NCI-H460 (cell line): ENCODE measurements around the gene S100A6. TPM values are rescaled to one million over a fixed set of nuclear protein-coding genes. Genes with fewer than 3 reads are reported as not detected.

ENCODE experiments used
- DNase-seq: peaks from one replicate; pipeline ENCODE4 v3.0.0-alpha.2; 2016; ENCODE audit warnings: low read depth; ENCODE audit errors: extremely low read depth
- total RNA-seq: library from RNA; depleted of rRNA; stranded (reverse); fragments of >200 nt; shearing (Covaris generic); gene quantifications from 2 replicates; pipeline ENCODE4 v1.2.3, GENCODE V29; 2014; rRNA removed

S100A6 gene
- total RNA-seq, 1 experiment from 2014 or later = 743 TPM

DNA sequence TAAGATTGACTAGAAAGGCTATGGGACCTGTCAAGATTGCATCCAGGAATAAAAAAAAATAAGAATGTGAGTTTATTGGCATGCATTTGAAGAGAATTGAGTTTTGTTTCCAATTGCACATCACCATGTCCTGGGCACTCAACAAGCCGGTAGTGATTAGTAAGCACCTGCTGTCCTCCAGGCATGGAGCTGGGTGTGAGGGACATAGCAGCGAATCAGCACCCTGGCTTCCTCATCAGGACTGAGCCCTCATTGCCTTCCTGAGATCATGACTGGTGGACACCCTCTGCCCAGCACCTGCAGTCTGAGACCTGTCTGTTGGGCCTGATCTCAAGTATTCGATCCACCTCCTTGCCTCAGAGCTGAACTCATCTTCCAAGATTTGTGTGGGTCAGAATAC lies 26.8 kb downstream of the S100A6 start:
- no peak for DNase-seq

DNA sequence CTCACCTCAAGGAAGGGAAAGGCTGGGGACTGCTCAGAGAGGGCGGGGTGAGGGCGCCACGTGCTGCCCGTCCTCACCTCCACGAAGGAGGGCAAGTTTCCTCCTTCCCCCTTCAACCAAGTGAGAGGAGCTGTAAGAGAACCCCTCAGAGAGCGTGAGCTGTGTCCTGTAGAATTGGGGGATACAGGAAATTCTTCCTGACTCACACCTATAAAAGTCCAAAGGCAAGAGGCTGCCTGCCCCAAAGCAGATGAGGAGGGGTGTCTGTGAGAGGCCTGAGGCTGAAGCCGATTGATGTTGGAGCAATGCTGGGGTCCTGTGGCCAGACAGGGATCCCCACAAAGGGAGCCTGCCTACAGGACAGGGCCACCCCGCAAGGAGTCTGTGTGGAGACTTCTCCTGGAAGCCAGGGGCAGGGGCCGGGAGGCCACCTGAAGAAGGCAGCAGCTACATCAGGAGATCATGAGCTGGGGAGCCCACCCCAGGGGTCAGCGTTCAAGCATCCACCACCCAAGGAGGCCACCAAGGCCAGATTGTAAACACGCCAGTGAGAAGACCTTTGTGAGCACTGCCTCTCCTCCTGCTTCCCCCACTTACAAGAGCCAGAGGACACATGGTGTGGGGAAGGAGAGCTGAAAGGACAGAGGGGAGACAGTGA lies 27.7 kb downstream of the S100A6 start:
- DNase-seq = no peak

DNA sequence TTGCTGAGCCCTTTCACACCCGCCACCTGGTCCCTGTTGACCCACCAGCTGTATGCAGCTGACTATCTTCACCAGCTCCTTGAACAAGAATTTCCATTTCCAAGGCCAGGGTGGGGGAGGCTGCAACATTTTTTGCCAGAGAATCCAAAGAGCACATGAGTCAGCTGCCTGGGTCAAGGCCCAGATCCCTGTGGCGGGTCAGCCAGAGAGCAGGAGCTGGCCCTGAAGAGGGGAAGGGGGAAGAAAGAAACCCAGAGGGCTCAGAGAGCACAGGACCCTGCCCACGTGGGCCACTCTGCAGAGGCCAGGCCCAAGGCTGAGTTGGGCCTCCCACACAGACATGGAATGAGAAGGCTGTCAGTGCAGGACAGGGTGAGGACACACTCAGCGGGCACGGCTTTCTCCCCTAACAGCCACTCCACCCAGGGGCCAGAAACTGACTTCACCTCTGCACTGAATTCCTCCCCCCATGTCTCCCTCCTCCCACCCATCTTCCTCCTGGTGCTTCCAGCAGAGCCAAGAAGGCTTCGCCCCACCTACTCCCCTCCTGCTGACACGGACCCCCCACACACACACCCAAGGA lies 28.9 kb downstream of the S100A6 start:
- DNase-seq = no peak

DNA sequence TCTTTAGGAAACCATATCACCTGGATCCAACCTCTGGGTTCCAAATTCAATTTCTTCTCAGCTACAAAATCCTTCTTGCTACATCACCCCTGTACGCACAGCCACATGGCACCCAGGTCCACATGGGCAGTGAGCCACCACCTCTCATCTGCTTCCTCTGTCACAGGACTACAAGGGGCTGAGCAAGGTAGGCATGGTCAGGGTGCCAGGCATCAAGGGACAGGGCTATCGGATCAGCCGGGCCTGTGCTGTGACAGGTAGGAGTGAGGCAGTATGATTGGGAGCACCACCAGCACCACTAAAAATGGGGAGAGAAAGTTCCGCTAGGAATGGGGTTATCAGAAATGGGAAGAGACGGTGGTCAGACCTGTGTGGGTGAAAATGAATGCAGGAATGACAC lies 29.4 kb downstream of the S100A6 start:
- DNase-seq = no peak

DNA sequence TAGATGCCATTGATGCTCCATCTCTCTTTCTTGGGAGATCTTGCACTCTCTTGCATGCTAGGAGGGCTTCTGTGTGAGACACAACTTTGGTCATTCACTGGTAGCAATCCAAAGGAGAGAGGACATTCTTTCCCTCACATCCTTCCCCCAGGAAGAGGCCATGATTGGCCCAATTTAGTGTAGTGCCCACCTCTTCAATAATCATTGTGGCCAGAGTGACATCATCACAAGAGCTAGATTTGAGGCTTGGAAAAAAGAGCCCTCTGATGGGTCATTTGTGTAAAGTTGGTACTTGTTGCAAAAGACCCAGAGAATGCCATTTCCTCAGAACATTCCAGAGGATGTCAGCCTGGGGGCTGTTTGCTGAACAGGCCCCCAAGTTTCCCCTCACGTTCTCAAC lies 30.2 kb downstream of the S100A6 start:
- no peak for DNase-seq

DNA sequence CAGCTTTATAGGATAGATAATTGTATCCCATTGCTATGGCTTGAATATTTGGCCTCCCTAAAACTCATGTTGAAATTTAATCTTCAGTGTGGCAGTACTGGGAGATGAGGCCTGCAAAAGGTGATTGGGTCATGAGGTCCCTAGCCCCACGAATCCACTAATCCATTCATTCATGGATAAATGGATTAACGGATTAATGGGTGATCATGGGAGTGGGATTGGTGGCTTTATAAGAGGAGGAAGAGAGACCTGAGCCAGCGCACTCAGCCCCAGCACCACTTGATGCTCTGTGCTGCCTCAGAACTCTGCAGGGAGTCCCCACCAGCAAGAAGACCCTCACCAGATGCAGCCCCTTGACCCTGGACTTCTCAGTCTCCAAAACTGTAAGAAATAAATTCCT lies 32.0 kb downstream of the S100A6 start:
- DNase-seq = no peak

DNA sequence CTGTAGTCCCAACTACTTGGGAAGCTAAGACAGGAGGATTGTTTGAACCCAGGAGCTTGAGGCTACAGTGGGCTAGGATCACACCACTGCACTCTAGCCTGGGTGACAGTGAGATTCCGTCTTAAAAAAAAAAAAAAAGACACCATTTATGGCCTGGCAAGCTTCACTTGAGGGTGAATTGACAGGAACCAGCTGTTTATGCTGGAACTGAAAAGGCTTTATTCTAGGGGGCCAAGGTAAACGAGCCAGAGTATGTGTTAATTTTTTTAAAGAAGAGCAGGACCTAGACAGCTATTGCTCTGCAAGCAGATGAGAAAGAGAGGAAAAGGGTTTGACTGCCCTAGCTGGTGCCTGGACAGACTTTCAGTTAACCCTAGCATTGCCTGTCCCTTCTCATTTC lies 37.0 kb downstream of the S100A6 start:
- DNase-seq = no peak

DNA sequence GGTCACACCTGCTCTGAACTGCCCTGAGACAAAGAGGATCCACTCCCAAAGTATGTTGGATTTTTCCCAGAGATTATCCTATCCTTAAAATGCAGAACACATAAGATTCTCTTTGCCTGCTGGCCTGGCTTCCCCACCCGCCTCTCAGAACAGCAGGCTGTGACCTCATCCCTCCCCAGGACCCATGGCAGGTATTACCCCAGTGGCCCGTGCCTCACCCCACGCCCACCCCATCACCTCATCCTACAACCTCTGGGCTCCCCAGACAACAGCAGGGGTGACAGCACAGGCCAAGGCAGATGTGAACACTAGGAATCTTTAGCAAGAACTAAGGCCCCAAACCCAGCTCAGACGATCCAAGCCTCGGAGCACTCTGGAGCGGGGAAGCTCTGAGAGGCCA lies 40.3 kb downstream of the S100A6 start:
- DNase-seq = no peak

DNA sequence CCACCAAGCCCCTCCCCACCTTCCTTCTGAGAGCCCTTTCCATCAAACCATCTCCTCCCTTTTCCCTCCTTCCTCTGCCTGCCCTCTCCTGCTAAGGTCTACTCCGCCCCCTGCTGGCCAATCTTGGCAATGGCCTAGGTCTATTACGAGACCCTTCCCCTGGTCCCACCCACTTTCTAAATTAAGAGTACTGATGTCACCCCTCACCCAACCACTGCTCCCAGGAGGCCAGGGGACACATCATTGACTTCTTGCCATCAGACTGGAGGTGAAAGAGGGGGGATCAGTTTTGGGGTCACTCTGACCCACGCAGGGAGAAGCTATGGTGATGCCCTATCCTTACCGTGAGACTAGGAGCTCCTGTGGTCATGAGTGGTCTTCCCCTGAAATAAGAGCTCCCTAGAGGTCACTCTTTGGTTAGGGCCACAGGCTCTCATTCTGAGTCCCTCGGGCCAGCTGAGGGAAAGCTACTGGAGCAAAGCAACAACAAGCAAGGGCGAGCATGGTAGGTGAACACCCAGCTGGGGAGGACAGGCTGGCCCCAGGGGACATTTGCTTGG lies 40.7 kb downstream of the S100A6 start:
- peak; percentile 70 for DNase-seq

DNA sequence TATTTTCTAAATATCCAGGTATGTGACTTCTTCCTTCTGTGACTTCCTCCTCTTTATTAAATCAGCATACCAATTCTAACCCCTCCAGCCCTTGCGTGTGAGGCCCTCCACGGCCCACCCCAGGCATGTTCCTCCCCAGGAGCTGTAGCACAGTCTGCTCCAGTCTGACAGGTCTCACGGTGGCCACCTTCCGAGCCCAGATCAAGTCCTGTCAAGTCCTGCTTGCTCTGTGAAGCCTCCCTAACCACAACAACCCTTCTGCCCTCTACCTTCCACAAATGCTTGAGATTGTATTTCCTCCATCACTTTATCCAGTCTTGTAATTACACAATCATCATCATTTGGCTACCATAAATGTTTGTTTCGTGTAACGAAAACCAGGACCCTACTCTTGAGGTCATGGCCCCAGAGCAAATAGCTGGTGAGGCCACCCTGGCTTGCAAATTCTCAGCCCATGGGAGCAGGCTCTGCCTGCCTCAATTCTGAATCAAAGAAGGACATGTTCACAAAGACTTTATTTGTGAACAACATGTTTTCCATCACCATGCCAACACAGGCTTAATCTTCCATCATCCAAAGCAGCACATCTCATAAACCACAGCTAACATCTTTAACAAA lies 42.3 kb downstream of the S100A6 start:
- no peak for DNase-seq

DNA sequence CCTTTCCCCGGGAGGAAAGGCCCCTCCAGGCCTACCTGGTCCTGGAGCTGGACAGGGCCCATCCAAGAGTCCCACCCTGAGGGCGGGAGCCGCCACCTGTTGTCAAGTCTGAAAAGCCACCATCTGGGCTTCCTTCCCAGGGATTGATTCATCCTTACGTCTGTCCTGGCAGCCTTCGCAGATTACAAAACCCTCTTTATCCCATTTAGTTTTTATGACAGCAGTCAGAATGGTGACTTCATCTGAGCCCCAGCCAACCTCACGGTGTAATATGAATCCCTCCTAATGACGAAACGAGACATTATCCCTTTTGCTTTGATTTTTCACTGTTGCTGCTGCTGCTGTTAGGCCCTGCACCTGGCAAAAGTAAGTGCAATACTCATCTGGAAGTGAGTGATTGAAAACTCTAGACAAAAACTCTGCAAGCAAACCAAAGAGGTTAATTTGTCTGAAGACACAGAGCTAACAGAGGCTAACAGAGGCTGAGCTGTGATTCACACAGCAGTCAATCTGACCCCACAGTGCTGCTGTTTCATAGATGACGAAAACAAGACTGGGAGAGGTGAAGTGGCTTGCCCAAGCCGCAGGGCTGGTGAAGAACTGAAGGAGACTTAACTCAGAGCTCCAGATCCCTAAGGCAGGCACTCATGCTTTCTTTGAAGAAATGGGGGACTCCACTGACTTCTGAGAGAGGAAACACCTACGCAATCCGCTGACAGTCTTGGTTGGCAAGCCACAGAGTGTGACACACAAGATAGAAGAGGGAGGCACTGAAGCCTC lies 45.3 kb downstream of the S100A6 start:
- peak; percentile 53 for DNase-seq

DNA sequence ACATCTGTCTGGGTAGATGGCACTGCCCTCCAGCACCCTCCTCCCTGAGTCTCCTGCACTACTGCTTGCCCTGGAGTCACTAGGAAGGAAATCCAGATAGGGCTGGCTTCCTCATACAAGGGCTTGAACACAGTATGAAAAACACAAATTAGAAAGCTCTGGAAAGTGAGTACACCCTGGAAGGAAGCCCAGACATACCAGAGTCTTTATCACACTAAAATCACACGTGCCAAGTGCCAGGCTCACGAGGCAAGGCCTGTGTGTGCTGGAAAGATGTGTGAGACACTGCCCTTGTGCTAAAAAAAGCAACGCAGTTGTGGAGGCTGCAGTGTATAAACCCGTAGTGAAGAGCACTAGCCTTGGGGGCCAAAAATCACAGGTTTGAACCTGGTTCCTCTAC lies 47.1 kb downstream of the S100A6 start:
- no peak for DNase-seq

DNA sequence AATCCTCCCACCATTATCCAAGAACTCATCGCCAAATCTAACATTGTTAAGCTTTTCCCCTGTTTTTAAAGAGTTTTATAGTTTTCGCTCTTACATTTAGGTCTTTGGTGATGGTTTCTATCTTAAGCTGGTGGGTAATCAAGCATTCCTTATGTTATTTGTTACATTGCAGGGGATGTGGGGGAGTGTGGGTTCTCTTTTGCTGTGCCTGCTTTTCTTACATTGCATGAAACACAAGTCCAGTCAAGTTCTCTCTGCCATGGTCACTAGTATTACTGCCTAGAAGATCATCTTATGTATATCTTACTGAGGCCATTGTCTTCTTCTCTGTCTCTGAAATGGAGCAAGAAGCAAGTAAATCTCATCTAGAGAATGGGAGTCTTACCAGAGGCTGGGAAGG lies 48.1 kb downstream of the S100A6 start:
- DNase-seq = no peak

DNA sequence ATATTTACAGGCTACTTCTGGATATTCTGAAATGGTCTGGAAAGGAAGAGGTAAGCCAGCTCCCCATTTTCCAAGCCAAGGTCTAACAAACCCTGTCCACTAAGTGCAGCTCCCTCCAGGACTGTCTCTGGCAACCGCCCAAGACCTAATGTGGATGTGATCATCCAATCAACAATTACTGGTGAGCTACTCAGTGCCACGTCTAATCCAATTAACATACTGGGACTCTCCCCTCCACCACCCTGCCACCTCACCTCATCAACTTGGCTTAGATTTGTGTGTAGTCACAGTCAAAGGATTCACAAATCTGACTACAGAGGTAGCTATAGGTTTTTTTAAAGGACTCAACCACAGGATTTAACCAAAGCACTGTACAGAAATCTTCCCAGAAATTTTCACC lies 49.9 kb downstream of the S100A6 start:
- no peak for DNase-seq

Other genes with a start within 250 kb of the S100A6 start
- gene PGLYRP3, start 223.0 kb downstream of the S100A6 start, total RNA-seq = not detected in 2 replicates
- gene PGLYRP4, start 187.2 kb downstream of the S100A6 start, total RNA-seq = not detected in 2 replicates
- 1.9 and 2.3 TPM in 2 replicates for gene S100A9, start 178.1 kb downstream of the S100A6 start, total RNA-seq
- gene S100A12, start 160.4 kb downstream of the S100A6 start, total RNA-seq = not detected in 2 replicates
- gene S100A8, start 144.9 kb downstream of the S100A6 start, total RNA-seq = not detected in 2 replicates
- gene S100A7A, start 119.5 kb downstream of the S100A6 start, total RNA-seq = not detected in 2 replicates
- not detected in 2 replicates for gene S100A7, start 75.3 kb downstream of the S100A6 start, total RNA-seq
- 0.30 TPM in 1 of 2 replicates, not detected in the other for gene S100A5, start 4.9 kb upstream of the S100A6 start, total RNA-seq
- gene S100A4, start 9.8 kb upstream of the S100A6 start, total RNA-seq = 201 and 238 TPM in 2 replicates
- gene S100A3, start 13.3 kb upstream of the S100A6 start, total RNA-seq = 1.1 and 3.4 TPM in 2 replicates
- gene S100A2, start 29.9 kb upstream of the S100A6 start, total RNA-seq = 4.0 and 5.6 TPM in 2 replicates
- 96.5 and 101 TPM in 2 replicates for gene S100A16, start 77.1 kb upstream of the S100A6 start, total RNA-seq
- gene S100A14, start 80.3 kb upstream of the S100A6 start, total RNA-seq = not detected in 2 replicates
- 74.4 and 99.7 TPM in 2 replicates for gene S100A13, start 91.5 kb upstream of the S100A6 start, total RNA-seq
- gene S100A1, start 92.4 kb upstream of the S100A6 start, total RNA-seq = not detected in 2 replicates
- gene CHTOP, start 98.1 kb upstream of the S100A6 start, total RNA-seq = 82.8 and 101 TPM in 2 replicates
- gene SNAPIN, start 122.7 kb upstream of the S100A6 start, total RNA-seq = 72.9 and 80.0 TPM in 2 replicates
- 294 and 315 TPM in 2 replicates for gene ILF2, start 135.0 kb upstream of the S100A6 start, total RNA-seq
- gene NPR1, start 142.7 kb upstream of the S100A6 start, total RNA-seq = 3.0 and 3.3 TPM in 2 replicates
- gene INTS3, start 192.1 kb upstream of the S100A6 start, total RNA-seq = 36.3 and 46.6 TPM in 2 replicates
- gene SLC27A3, start 239.4 kb upstream of the S100A6 start, total RNA-seq = 0.69 and 1.2 TPM in 2 replicates